Effector memory CD8-positive, alpha-beta T cell (primary cell): ENCODE results near the gene SLC39A1.
"Not testable (repeated sequence)": the region's sequence is repeated elsewhere in the genome, so short reads cannot be mapped to it uniquely, and the experiment has no call there.

Experiments used
- ATAC-seq: fragments of 150-1000 bp; cut with Tn5 transposase; replicated peaks from 2 replicates; pipeline ENCODE4 v1.10.0; 2021; ENCODE audit warnings: mild to moderate bottlenecking, moderate library complexity
- DNase-seq, 3 experiments: peaks; one replicate each; pipeline ENCODE4 v3.0.0; 2021
- H3K27ac Mint-ChIP-seq, 2 donors: one replicate each; pipeline ENCODE4 v1.8.0; 2022; ENCODE audit warnings: mild to moderate bottlenecking in 2 of 2, mixed read lengths in 2 of 2, moderate library complexity in 2 of 2
- H3K27me3 Mint-ChIP-seq, 2 donors: one replicate each; pipeline ENCODE4 v1.8.0; 2022; ENCODE audit warnings: mixed read lengths in 2 of 2
- H3K36me3 Mint-ChIP-seq: one replicate; pipeline ENCODE4 v1.8.0; 2022; ENCODE audit warnings: mild to moderate bottlenecking, moderate library complexity, mixed read lengths; ENCODE audit not compliant: insufficient read depth
- H3K4me1 Mint-ChIP-seq, 2 donors: one replicate each; pipeline ENCODE4 v1.8.0; 2022; ENCODE audit warnings: low read depth in 2 of 2, mixed read lengths in 2 of 2
- H3K4me3 Mint-ChIP-seq, 2 donors: one replicate each; pipeline ENCODE4 v1.8.0; 2022; ENCODE audit warnings: mild to moderate bottlenecking in 2 of 2, mixed read lengths in 2 of 2, moderate library complexity in 2 of 2
- H3K9me3 Mint-ChIP-seq, 2 donors: one replicate each; pipeline ENCODE4 v1.8.0; 2022; ENCODE audit warnings: mixed read lengths in 2 of 2

SLC39A1 gene

DNA sequence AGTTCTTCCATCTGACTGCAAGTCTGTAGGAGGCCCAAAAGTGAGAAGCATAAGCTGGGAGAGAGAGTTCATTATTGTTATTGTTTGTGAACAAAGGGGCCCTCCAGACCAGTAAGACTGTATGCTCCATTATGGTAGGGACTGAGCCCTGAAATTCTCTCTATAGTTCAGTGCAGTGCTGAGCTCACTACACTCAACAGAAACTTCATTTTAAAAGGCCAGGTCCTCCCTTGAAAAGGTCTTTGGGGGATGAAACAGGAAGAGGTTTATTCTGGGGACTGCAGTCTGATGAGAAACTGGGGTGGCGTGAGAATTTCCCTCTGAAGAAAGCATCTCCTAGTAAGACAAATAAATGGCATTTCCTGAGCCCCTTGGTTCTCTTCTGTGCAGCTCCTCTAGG is 35.1 kb downstream of the SLC39A1 start:
- DNase-seq (no peak), ATAC-seq (no peak)
- Mint-ChIP-seq H3K4me1 (peaks cover 16 to 21% of the 10 kb centered on the region in 2 donors), H3K4me3 (no peak overlapping the region), H3K9me3 (no peaks in the 10 kb centered on the region), H3K27me3 (no peaks in the 10 kb centered on the region), H3K36me3 (peaks cover 39% of the 10 kb centered on the region), H3K27ac (peak overlapping the region; percentile 76 to 79)

DNA sequence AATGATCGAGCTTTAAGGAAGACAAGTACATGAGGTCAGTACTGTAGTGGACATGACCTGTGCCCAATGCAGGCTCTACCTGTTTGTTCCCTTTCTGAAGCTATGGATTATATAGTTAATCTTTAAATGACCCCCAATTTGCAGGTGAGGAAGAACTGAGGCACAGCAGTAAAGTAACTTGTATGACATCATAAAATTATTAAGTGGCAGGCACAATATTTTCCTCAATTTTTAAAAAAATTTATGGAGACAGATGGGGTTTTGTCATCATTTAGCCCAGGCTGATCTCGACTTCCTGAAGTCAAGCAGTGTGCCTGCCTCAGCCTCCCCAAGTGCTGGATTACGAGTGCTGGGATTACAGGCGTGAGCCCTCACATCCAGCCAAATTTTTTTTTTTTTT is 36.9 kb downstream of the SLC39A1 start:
- H3K4me3 Mint-ChIP-seq: no peak overlapping the region
- DNase-seq (no peak), ATAC-seq (no peak)
- no peak overlapping the region for H3K27ac Mint-ChIP-seq
- peaks cover 43% of the 10 kb centered on the region for H3K36me3 Mint-ChIP-seq
- no peaks in the 10 kb centered on the region for H3K9me3 Mint-ChIP-seq
- peaks cover 17 to 31% of the 10 kb centered on the region in 2 donors for H3K4me1 Mint-ChIP-seq
- no peaks in the 10 kb centered on the region for H3K27me3 Mint-ChIP-seq

DNA sequence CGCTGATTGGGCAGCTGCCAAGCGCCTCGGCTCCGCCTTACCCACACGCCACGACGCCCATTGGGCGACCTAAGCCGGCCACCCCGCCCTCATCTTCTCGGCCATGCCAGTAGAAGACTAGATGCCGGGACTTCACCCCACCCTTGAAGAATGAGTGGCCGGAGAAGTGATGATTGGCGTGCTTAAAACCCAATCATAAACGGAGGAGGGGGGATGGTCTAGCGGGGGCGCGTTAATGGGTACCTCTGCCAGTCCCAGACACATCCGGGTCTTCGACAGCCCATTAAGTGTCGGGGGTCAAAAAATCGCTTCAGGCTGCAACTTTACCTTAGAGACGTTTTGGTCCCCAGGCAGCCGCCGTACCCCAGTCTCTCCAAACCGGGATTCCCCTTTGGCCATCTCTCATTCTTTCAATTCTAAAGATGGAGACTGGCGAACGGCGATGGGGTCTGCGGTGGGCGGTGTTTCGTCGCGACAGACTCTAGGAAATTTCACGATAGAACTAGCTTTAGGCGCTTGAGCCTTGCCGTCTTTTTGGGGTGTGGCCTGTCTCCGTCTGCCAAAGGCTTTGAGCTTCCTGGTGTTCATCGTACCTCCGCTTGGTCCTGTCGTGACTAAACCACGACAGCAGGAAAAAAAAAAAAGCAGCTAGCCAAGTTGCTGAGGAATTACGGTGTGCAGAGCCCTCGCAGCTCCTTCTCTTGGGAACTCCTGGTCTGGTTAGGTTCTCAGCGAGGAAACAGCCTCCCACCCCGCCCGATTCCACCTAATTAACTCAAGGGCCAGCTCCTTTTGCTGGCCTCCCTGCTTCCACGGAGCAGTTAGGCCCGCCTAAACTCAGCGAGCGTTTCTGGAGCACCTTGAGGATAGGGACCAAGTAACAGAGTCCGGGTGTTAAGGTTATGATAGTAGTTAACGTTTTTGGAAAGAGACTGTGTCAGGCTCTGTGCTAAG is 40.1 kb downstream of the SLC39A1 start, which contains the start of gene GATAD2B:
Gene GATAD2B (minus strand): TSS at position 1 of the 954 bp plus-strand sequence. CDS start 94,625 bp downstream, outside the sequence.
- Mint-ChIP-seq H3K9me3 (no peaks in the 10 kb centered on the region), H3K4me1 (peaks cover 27 to 52% of the 10 kb centered on the region in 2 donors), H3K4me3 (peak within 1 kb of the TSS; percentile 95 to 97), H3K36me3 (peaks cover 22% of the 10 kb centered on the region), H3K27me3 (no peaks in the 10 kb centered on the region), H3K27ac (peak within 1 kb of the TSS; percentile 99)
- peak; percentile 98 to 99 (median 99) for DNase-seq
- peak; percentile 88 for ATAC-seq

DNA sequence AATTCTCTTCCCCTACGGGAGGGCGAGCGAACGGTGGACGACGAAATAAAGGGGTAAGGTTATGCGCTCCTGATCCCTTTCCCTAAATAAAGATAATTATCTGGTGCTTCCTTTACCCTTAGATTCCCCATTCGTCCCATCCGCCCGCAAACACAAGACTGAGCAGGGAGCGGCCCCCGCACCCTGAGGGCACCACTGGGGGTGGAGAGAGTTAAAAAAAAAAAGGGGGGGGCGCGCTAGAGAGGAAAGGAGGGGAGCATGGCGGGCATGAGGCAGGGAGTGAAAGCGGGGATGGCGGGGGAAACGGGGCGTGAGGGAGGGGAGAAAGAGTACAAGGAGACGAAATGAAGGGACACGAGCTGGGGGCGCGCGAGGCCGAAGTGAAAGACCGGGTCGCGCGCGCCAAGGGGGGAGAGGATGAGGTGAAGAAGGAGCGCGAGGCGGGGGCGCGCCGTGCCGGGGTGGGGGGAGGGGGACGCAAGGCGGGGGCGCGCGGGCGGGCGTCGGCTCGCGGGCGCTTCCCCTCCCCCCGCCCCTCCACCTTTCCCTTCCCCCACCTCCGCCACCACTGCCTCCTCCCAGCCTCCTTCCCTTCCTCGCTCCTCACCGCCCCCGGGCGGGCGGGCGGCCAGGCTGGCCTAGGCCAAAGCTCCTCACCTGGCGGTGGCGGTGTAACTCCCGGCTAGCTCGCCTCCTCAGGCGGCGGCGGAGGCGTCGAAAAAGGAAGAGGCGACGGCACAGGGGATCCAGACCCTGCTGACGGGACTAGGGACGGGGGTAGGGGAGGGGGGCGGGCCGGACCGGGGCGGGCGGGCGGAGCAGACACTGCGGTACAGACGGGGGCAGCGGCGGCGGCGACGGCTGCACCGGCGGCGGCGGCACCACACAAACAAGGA is 41.0 kb downstream of the SLC39A1 start:
- Mint-ChIP-seq H3K4me1 (peaks cover 28 to 58% of the 10 kb centered on the region in 2 donors), H3K27ac (peak overlapping the region; percentile 99), H3K27me3 (no peaks in the 10 kb centered on the region), H3K9me3 (no peaks in the 10 kb centered on the region), H3K36me3 (peaks cover 30% of the 10 kb centered on the region), H3K4me3 (peak overlapping the region; percentile 95 to 97)
- DNase-seq: peak in 2 of 3 experiments; percentile 30 to 35
- ATAC-seq: peak; percentile 1

DNA sequence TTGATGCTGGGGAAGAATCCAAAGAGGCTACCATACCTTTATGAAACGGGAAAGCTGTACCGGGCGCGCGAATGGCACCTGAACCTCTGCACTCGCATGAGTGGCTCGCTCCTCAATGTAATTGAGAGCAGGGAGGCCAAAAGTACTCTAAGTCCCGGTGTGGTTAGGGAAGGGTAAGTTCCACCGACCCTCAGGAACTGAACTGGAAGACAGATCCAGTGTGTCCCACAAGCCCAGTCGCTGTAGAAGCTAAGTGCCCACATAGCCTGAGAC is 41.6 kb downstream of the SLC39A1 start:
- H3K4me1 Mint-ChIP-seq: peaks cover 28 to 59% of the 10 kb centered on the region in 2 donors

DNA sequence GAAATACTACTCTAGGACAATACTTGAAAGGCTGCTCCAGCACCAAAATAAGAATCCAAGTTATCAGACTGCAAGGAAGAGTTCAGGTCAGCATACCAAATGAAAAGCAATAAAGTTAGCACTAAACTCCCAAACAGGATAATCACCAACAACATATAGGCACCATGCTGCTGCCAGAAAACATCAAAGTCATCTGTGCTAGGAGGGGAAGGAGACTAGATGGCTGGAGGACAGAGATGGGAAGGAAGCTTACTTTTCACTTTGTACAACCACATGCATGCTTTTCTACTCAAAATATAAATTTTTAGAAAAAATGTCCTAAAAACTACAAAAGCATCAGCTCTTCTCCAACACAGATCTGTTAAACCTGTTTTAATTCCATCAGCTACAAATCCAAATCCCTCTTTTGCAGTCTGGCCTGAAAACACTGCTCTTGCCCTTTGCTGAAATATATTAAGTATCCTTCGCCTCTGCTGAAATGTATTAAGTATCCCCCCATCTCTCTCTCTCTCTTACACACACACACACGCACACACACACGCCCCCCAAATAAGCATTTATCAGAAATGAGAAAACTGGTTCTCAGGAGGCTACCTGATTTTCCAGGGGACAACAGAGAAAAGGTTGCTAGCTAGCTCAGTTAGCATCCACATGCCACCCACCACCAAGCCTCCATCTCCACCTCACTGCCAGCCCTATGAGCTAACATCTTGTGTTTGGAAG is 42.1 kb downstream of the SLC39A1 start:
- peaks cover 29 to 61% of the 10 kb centered on the region in 2 donors for H3K4me1 Mint-ChIP-seq
- H3K27me3 Mint-ChIP-seq: no peaks in the 10 kb centered on the region
- peak overlapping the region; percentile 95 to 97 for H3K4me3 Mint-ChIP-seq
- H3K27ac Mint-ChIP-seq: peak overlapping the region; percentile 99
- ATAC-seq (no peak), DNase-seq (no peak)
- peaks cover 31% of the 10 kb centered on the region for H3K36me3 Mint-ChIP-seq
- no peaks in the 10 kb centered on the region for H3K9me3 Mint-ChIP-seq

More for the DNA sequence above, 41.6 kb downstream of the SLC39A1 start:
- no peak for ATAC-seq
- DNase-seq: peak in 1 of 3 experiments; percentile 13
- Mint-ChIP-seq H3K4me3 (peak overlapping the region; percentile 95 to 97), H3K27me3 (no peaks in the 10 kb centered on the region), H3K27ac (peak overlapping the region; percentile 99), H3K9me3 (no peaks in the 10 kb centered on the region), H3K36me3 (peaks cover 31% of the 10 kb centered on the region)

DNA sequence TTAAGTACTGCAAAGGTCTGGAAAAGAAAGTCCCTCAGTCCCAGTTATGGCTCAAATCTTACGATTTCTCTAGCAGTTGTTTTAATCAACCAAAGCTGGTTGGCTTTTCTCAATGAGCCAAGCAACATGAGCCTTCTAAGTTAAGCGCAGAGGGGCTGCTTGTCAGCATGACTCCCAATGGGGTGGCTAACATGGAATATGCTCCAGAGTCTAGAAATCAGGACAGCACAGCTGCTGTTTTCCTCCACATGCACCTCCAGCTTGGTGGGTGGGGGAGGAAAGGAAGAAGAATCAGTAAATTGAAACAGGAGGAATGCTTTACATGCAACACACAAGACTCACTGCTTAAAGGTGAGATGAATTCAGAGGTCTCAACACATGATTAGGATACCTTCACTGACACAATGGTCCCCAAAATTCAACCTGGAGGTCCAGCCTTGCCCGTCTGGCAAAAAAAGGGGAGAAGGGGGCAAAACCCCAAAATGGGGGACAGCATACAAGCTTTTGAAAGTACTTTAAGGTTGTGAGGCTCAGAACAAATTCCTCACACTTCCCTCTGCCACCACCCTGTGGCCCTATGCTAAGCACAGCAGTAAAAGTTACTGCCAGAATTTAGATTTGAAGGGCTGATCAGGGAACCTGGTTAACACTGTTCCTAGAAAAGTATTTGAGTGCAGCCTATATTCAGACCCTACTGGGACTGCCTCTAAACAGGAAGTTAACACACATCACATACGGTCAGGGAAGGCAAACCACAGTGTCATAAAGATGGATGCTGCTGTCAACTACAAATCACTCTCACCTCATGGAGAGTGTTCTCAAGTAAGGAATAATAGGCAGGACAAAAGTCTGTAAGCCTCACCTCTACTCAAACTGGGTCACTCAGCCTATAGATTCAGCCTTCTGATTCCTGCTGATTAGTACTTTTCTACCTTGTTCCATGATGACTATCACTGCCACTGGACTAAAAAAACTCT is 43.2 kb downstream of the SLC39A1 start:
- Mint-ChIP-seq H3K27me3 (no peaks in the 10 kb centered on the region), H3K4me1 (peaks cover 32 to 63% of the 10 kb centered on the region in 2 donors), H3K27ac (peak overlapping the region; percentile 99), H3K9me3 (no peaks in the 10 kb centered on the region), H3K4me3 (peak overlapping the region; percentile 95 to 97), H3K36me3 (peaks cover 35% of the 10 kb centered on the region)
- ATAC-seq: peak; percentile 9
- peak in 1 of 3 experiments; percentile 19 for DNase-seq

DNA sequence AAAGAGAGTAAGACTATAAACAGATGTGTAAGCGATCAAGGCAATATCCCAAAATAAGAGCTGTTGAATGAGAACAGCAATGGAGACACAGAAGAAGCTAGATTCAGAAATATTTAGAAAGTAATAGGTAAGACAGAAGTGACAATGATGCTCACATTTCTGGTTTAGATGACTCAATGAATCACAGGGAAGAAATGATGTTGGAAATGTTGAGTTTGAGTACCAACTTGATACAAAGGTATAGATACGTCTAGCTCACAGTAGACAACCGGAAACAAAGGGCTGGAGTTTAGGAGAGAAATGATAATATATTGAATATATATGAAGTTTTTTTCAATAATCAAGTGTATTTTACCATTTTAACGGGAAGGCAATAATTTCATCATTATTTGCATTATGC is 47.0 kb downstream of the SLC39A1 start:
- DNase-seq (no peak), ATAC-seq (no peak)
- Mint-ChIP-seq H3K27me3 (no peaks in the 10 kb centered on the region), H3K4me3 (no peak overlapping the region), H3K36me3 (peaks cover 21% of the 10 kb centered on the region), H3K27ac (peak overlapping the region in 1 of 2 donors; percentile 74), H3K9me3 (no peaks in the 10 kb centered on the region), H3K4me1 (peaks cover 33 to 64% of the 10 kb centered on the region in 2 donors)

DNA sequence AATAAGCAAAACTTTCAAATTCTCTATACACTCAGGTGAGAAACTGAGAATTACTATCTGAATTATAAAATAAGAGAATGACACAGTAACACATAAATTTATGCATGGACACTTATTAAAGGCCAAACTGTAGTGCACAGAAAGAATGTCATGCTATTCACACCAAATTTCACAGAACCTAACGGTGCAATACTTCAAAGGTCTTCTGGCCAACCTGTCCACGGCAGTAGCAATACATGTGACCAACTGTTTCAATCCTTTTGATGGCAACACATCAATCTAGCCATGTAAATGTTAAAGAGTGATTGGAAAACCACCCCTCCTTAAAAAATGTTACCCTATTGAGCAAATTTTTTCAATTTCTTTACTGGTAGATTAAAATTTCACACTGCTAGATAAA is 51.0 kb downstream of the SLC39A1 start:
- Mint-ChIP-seq H3K4me1 (peaks cover 20 to 36% of the 10 kb centered on the region in 2 donors), H3K4me3 (peak overlapping the region in 1 of 2 donors; percentile 43), H3K27ac (peak overlapping the region; percentile 23 to 77), H3K36me3 (peaks cover 31% of the 10 kb centered on the region), H3K27me3 (no peaks in the 10 kb centered on the region), H3K9me3 (no peaks in the 10 kb centered on the region)
- ATAC-seq (no peak), DNase-seq (no peak)

DNA sequence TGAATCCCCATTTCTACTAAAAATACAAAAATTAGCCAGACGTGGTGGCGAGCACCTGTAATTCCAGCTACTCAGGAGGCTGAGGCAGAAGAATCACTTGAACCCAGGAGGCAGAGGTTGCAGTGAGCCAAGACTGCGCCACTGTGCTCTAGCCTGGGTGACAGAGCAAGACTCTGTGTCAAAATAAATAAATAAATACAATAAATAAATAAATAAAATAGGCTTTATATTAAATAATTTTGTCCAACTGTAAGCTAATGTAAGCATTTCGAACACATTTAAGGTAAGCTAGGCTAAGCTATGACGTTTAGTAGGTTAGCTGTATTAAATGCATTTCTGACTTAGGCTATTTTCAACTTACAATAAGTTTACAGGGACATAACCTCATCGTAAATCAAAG is 52.8 kb downstream of the SLC39A1 start:
- not testable (repeated sequence) for H3K4me3 Mint-ChIP-seq, H3K27me3 Mint-ChIP-seq, ATAC-seq, H3K9me3 Mint-ChIP-seq, DNase-seq
- peaks cover 21 to 38% of the 10 kb centered on the region in 2 donors for H3K4me1 Mint-ChIP-seq
- H3K36me3 Mint-ChIP-seq: peaks cover 40% of the 10 kb centered on the region
- peak overlapping the region in 1 of 2 donors; percentile 77 for H3K27ac Mint-ChIP-seq
